HEK293 (cell line): ENCODE data around the gene SNX33.

Experiments used
- CTCF ChIA-PET: fragments of 350-600 bp; formaldehyde crosslinking; extraction: SDS; loops from one replicate; lab custom pipeline; 2021; ENCODE audit warnings: antibody characterized with exemption; lab: Yijun Ruan, JAX
- POLR2A ChIA-PET: fragments of 300-600 bp; formaldehyde crosslinking; extraction: SDS; loops from one replicate; lab custom pipeline; 2020; ENCODE audit warnings: antibody characterized with exemption, inconsistent platforms; lab: Yijun Ruan, JAX
- H3K27ac ChIP-seq: fragments of 200-500 bp; sonication (Bioruptor generic); 2 replicates; pipeline ENCODE4 v1.5.1; 2014; ENCODE audit warnings: low read depth, low read length, control low read depth, inconsistent platforms; ENCODE audit errors: extremely low read depth
- H3K36me3 ChIP-seq, 2 experiments: fragments of 200-500 bp in 1 of 2; sonication (Bioruptor generic) in 1 of 2; 1 replicate in 1 of 2; 2 replicates in 1 of 2; pipeline ENCODE4 v1.5.1; 2014 to 2017; ENCODE audit warnings: inconsistent platforms in 2 of 2, low read length in 2 of 2; ENCODE audit not compliant: control insufficient read depth in 2 of 2, insufficient read depth in 1 of 2
- H3K4me1 ChIP-seq: fragments of 200-500 bp; sonication (Bioruptor generic); 2 replicates; pipeline ENCODE4 v1.5.1; 2014; ENCODE audit warnings: mild to moderate bottlenecking, low read length, inconsistent platforms; ENCODE audit not compliant: control insufficient read depth, insufficient read depth
- H3K4me3 ChIP-seq: 2 replicates; pipeline ENCODE4 v1.5.1; 2011; ENCODE audit warnings: low read depth, mild to moderate bottlenecking, control low read depth, low read length, moderate library complexity
- H3K9me3 ChIP-seq: fragments of 200-500 bp; sonication (Bioruptor generic); 2 replicates; pipeline ENCODE4 v1.5.1; 2014; ENCODE audit warnings: low read depth, low read length, inconsistent platforms; ENCODE audit not compliant: control insufficient read depth, insufficient read depth
- BCL11B ChIP-seq: fragments of 450-650 bp; formaldehyde crosslinking; IDR thresholded peaks from 2 replicates; pipeline ENCODE4 v1.5.1; 2016; ENCODE audit warnings: low read depth, missing biosample characterization, missing genetic modification characterization
- EGR2 ChIP-seq: fragments of 450-650 bp; formaldehyde crosslinking; IDR thresholded peaks from 2 replicates; pipeline ENCODE4 v1.5.1; 2016; ENCODE audit warnings: low read depth, missing biosample characterization, missing genetic modification characterization
- GFI1B ChIP-seq: fragments of 450-650 bp; formaldehyde crosslinking; IDR thresholded peaks from 2 replicates; pipeline ENCODE4 v1.5.1; 2016; ENCODE audit warnings: missing biosample characterization, missing genetic modification characterization
- GLIS1 ChIP-seq: fragments of 450-650 bp; formaldehyde crosslinking; IDR thresholded peaks from 2 replicates; pipeline ENCODE4 v1.5.1; 2016; ENCODE audit warnings: missing biosample characterization, missing genetic modification characterization
- GLIS2 ChIP-seq: fragments of 450-650 bp; formaldehyde crosslinking; IDR thresholded peaks from 2 replicates; pipeline ENCODE4 v1.5.1; 2016; ENCODE audit warnings: missing biosample characterization, missing genetic modification characterization
- MZF1 ChIP-seq: fragments of 450-650 bp; formaldehyde crosslinking; IDR thresholded peaks from 2 replicates; pipeline ENCODE4 v1.5.1; 2017; ENCODE audit warnings: missing biosample characterization, missing genetic modification characterization, borderline replicate concordance
- PRDM1 ChIP-seq: fragments of 450-650 bp; formaldehyde crosslinking; IDR thresholded peaks from 2 replicates; pipeline ENCODE4; 2016; ENCODE audit warnings: missing biosample characterization, missing genetic modification characterization
- REPIN1 ChIP-seq: fragments of 450-650 bp; formaldehyde crosslinking; IDR thresholded peaks from 2 replicates; pipeline ENCODE4 v1.5.1; 2017; ENCODE audit warnings: missing biosample characterization, missing genetic modification characterization, low read depth
- SETDB1 ChIP-seq: IDR thresholded peaks from one replicate; pipeline ENCODE4 v1.6.1; 2017; ENCODE audit warnings: mild to moderate bottlenecking, low read length, moderate library complexity, mixed read lengths; ENCODE audit not compliant: insufficient read length
- SP3 ChIP-seq: fragments of 450-650 bp; formaldehyde crosslinking; IDR thresholded peaks from 2 replicates; pipeline ENCODE4 v1.5.1; 2016; ENCODE audit warnings: missing biosample characterization, missing genetic modification characterization
- ZBTB20 ChIP-seq: fragments of 450-650 bp; formaldehyde crosslinking; IDR thresholded peaks from 2 replicates; pipeline ENCODE4 v1.5.1; 2016; ENCODE audit warnings: missing biosample characterization, missing genetic modification characterization
- ZBTB7A ChIP-seq: fragments of 450-650 bp; formaldehyde crosslinking; IDR thresholded peaks from 2 replicates; pipeline ENCODE4 v1.5.1; 2016; ENCODE audit warnings: low read depth, missing biosample characterization, missing genetic modification characterization
- ZFP41 ChIP-seq: fragments of 450-650 bp; formaldehyde crosslinking; IDR thresholded peaks from 2 replicates; pipeline ENCODE4 v1.5.1; 2016; ENCODE audit warnings: missing biosample characterization, missing genetic modification characterization, borderline replicate concordance
- ZIC2 ChIP-seq: fragments of 450-650 bp; formaldehyde crosslinking; IDR thresholded peaks from 2 replicates; pipeline ENCODE4 v1.5.1; 2016; ENCODE audit warnings: missing biosample characterization, missing genetic modification characterization
- ZNF132 ChIP-seq: fragments of 450-650 bp; formaldehyde crosslinking; IDR thresholded peaks from 2 replicates; pipeline ENCODE4 v1.5.1; 2017; ENCODE audit warnings: missing biosample characterization, missing genetic modification characterization, borderline replicate concordance
- ZNF146 ChIP-seq: fragments of 450-650 bp; formaldehyde crosslinking; IDR thresholded peaks from 2 replicates; pipeline ENCODE4 v1.5.1; 2016; ENCODE audit warnings: missing biosample characterization, missing genetic modification characterization
- ZNF248 ChIP-seq: fragments of 450-650 bp; formaldehyde crosslinking; IDR thresholded peaks from 2 replicates; pipeline ENCODE4 v1.5.1; 2017; ENCODE audit warnings: missing biosample characterization, missing genetic modification characterization
- ZNF311 ChIP-seq: fragments of 450-650 bp; formaldehyde crosslinking; IDR thresholded peaks from 2 replicates; pipeline ENCODE4 v1.5.1; 2017; ENCODE audit warnings: missing biosample characterization, missing genetic modification characterization, borderline replicate concordance
- ZNF404 ChIP-seq: fragments of 450-650 bp; formaldehyde crosslinking; IDR thresholded peaks from 2 replicates; pipeline ENCODE4 v1.5.1; 2017; ENCODE audit warnings: missing biosample characterization, missing genetic modification characterization
- ZNF501 ChIP-seq: fragments of 450-650 bp; formaldehyde crosslinking; IDR thresholded peaks from 2 replicates; pipeline ENCODE4 v1.5.1; 2016; ENCODE audit warnings: missing biosample characterization, missing genetic modification characterization
- ZNF600 ChIP-seq: fragments of 450-650 bp; formaldehyde crosslinking; IDR thresholded peaks from 2 replicates; pipeline ENCODE4 v1.5.1; 2016; ENCODE audit warnings: missing biosample characterization, missing genetic modification characterization
- ZNF670 ChIP-seq: fragments of 450-650 bp; formaldehyde crosslinking; IDR thresholded peaks from 2 replicates; pipeline ENCODE4 v1.5.1; 2016; ENCODE audit warnings: missing biosample characterization, missing genetic modification characterization, low read depth
- ZNF707 ChIP-seq: fragments of 450-650 bp; formaldehyde crosslinking; IDR thresholded peaks from 2 replicates; pipeline ENCODE4 v1.5.1; 2016; ENCODE audit warnings: missing biosample characterization, missing genetic modification characterization
- ZNF76 ChIP-seq: fragments of 450-650 bp; formaldehyde crosslinking; IDR thresholded peaks from 2 replicates; pipeline ENCODE4; 2016; ENCODE audit warnings: low read depth, missing biosample characterization, missing genetic modification characterization, borderline replicate concordance
- TF ChIP-seq, protein P1 (sequence below): fragments of 450-650 bp; formaldehyde crosslinking; IDR thresholded peaks from 2 replicates; pipeline ENCODE4; 2016; ENCODE audit warnings: missing biosample characterization, missing genetic modification characterization
- TF ChIP-seq, protein P2 (sequence below): fragments of 450-650 bp; formaldehyde crosslinking; IDR thresholded peaks from 2 replicates; pipeline ENCODE4 v1.5.1; 2016; ENCODE audit warnings: missing biosample characterization, missing genetic modification characterization, low read depth

The SNX33 gene

DNA sequence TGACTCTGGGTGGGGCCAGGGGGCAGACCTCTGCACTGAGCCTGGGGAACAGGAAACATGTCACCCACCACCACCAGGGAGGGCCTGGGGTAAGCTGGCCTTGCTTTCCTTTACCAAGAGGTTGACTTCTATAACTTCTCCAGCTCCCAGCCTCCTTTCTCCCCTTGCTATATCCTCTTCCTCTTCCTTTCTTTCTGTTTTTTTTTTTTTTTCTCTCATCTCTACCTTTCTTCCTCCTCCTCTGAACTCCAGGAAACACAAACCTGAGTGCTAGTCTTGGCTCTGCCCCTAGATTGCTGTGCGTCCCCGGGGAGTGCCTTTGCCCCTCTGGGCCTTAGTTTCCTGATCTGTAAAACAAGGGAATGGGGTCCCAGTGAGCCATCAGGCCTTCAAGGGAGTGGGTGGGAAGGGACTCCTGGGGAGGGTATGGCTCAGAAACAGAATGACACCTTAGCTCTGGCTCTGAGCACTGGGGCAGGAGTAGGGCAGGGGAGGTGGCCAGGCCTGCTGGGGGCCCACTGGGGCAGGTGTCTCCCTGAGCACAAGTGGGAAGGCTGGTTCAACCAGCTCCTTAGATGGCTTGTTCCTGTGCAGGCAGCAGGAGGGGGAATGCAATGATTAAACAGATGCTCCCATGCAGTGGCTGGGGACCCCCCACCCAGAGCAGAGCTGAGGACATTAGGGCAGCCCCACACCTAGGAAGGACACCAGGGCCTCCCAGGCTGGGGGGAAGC lies 4.3 kb downstream of the SNX33 start:
- POLR2A ChIA-PET = interaction anchor here (0.6 to 1.7 kb wide), 5 partner anchors 10 to 284 kb away, joined by 3 to 11 read pairs (median 4); partner anchors contain the start of genes IMP3, MAN2C1 and SIN3A

DNA sequence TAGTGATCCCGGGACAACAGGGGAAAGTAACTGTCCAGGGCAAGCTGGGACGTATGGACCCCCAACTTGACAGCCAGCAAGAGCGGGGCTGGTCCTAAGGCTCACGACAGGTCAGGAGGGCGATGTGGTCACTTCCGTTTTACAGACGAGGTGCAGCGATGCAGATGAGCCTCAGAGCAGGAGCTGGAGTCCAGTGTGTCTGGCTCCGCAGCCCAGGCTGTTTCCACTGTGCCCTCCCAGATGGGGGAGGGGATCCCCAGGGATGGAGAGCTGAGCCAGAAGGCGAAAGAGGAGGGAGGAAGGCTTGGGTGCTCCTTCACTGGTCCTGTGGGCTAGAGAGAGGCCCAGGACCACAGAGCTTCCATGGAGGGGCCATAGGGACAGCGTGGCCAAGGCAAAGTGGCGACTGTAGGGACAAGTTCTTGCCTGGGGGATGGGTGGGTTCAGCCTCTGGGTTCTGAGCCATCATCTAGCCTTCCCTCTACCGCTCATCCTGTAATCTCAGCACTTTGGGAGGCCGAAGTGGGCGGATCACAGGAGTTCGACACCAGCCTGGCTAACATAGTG lies 5.7 kb downstream of the SNX33 start:
- ChIA-PET CTCF (interaction anchor here (0.6 to 0.8 kb wide), 4 partner anchors 15 to 1720 kb away, joined by 3 to 6 read pairs (median 3); no protein-coding TSS in a partner anchor), POLR2A (interaction anchor here (0.6 to 2.2 kb wide), 2 partner anchors 13 to 15 kb away, joined by 3 to 7 read pairs; partner anchors contain the start of gene IMP3)
- Histone ChIP-seq H3K9me3 (no peaks in the 10 kb centered on the region), H3K4me3 (no peak overlapping the region), H3K27ac (no peak overlapping the region), H3K36me3 (peaks cover 0 to 16% of the 10 kb centered on the region in 2 experiments; a peak in 1 of 3 replicates), H3K4me1 (no peaks in the 10 kb centered on the region)
- TF ChIP-seq ZNF76 = no peak
- 0 out of 2 replicates have a peak, but pooled peaks have one; percentile 8 for TF ChIP-seq EGR2 (tag by site-specific recombination)
- TF ChIP-seq MZF1 (tag by site-specific recombination) = no peak

More for the DNA sequence above, 4.3 kb downstream of the SNX33 start:
- no peak for TF ChIP-seq REPIN1 (tag by site-specific recombination)
- TF ChIP-seq GLIS1 (tag by site-specific recombination) = peak; percentile 97
- no peak for TF ChIP-seq ZBTB20
- TF ChIP-seq ZBTB7A = no peak
- TF ChIP-seq ZIC2 (tag by site-specific recombination) = peak; percentile 53
- TF ChIP-seq ZNF132 (tag by site-specific recombination) = no peak
- TF ChIP-seq ZNF600 (tag by site-specific recombination) = 0 out of 2 replicates have a peak, but pooled peaks have one; percentile 28
- peak; percentile 84 for TF ChIP-seq PRDM1 (tag by site-specific recombination)
- peak; percentile 69 for TF ChIP-seq GLIS2 (tag by site-specific recombination)
- CTCF ChIA-PET = interaction anchor here (1.1 to 1.2 kb wide), 2 partner anchors 14 to 32 kb away, joined by 3 to 4 read pairs; no protein-coding TSS in a partner anchor
- Histone ChIP-seq H3K27ac (no peak overlapping the region), H3K4me1 (no peaks in the 10 kb centered on the region), H3K9me3 (no peaks in the 10 kb centered on the region), H3K4me3 (no peak overlapping the region), H3K36me3 (peaks cover 0 to 15% of the 10 kb centered on the region in 2 experiments; a peak in 1 of 3 replicates)

DNA sequence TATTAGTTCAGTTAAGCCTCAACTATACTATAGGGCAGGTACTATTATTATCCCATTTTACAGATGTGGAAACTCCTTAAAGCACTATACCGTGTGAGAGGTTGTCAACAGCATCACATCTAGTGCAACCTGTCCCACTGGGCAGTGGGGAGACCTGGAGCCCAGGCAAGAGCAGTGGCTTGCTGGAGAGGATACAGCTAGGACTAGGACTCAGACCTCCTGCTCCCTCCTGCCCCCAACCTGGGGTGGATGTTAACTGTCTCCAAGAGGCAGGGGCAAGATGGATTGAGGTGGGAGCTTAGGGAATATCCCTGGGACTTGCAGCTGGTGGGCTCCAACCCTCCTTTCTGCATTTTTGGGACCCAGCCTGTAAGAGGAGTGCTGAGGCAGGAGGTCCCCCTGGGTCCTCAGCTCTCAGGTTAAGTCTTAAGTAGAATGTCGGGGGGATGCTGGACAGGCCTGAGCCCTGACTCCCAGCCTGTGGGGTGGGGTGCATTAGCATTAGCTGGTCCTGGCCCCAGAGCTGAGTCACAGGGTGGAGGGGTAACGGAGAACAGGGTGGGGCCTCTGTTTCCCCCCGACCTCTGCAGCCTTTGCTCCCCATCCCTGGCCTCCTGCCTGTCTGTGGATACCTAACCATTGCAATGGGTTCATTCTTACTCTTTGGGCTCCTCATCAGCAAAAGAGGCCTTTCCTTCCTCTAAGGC lies 6.6 kb downstream of the SNX33 start:
- Histone ChIP-seq H3K27ac (no peak overlapping the region), H3K4me3 (no peak overlapping the region), H3K4me1 (no peaks in the 10 kb centered on the region), H3K36me3 (peaks cover 0 to 14% of the 10 kb centered on the region in 2 experiments; a peak in 1 of 3 replicates), H3K9me3 (no peaks in the 10 kb centered on the region)
- ChIA-PET CTCF (interaction anchor here (0.6 to 0.8 kb wide), 3 partner anchors 16 to 206 kb away, joined by 3 to 6 read pairs (median 4); no protein-coding TSS in a partner anchor), POLR2A (interaction anchor here (0.6 to 2.2 kb wide), 2 partner anchors 14 to 16 kb away, joined by 3 to 7 read pairs; partner anchors contain the start of gene IMP3)
- TF ChIP-seq ZNF670 (tag by site-specific recombination) (no peak), GFI1B (tag by site-specific recombination) (no peak), ZBTB20 (no peak), ZNF501 (tag by site-specific recombination) (no peak), SETDB1 (no peak), ZNF707 (tag by site-specific recombination) (no peak), SP3 (tag by site-specific recombination) (no peak), BCL11B (tag by site-specific recombination) (no peak), ZFP41 (no peak), ZNF248 (tag by site-specific recombination) (no peak), ZNF404 (tag by site-specific recombination) (no peak), ZIC2 (tag by site-specific recombination) (no peak), ZNF146 (tag by site-specific recombination) (no peak), ZNF311 (tag by site-specific recombination) (no peak)
- TF ChIP-seq, protein P1, sequence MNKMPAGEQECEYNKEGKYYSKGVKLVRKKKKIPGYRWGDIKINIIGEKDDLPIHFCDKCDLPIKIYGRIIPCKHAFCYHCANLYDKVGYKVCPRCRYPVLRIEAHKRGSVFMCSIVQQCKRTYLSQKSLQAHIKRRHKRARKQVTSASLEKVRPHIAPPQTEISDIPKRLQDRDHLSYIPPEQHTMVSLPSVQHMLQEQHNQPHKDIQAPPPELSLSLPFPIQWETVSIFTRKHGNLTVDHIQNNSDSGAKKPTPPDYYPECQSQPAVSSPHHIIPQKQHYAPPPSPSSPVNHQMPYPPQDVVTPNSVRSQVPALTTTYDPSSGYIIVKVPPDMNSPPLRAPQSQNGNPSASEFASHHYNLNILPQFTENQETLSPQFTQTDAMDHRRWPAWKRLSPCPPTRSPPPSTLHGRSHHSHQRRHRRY (tag by site-specific recombination) = no peak
- TF ChIP-seq, protein P2, sequence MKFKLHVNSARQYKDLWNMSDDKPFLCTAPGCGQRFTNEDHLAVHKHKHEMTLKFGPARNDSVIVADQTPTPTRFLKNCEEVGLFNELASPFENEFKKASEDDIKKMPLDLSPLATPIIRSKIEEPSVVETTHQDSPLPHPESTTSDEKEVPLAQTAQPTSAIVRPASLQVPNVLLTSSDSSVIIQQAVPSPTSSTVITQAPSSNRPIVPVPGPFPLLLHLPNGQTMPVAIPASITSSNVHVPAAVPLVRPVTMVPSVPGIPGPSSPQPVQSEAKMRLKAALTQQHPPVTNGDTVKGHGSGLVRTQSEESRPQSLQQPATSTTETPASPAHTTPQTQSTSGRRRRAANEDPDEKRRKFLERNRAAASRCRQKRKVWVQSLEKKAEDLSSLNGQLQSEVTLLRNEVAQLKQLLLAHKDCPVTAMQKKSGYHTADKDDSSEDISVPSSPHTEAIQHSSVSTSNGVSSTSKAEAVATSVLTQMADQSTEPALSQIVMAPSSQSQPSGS (tag by site-specific recombination) = no peak
